CD4-positive, alpha-beta T cell treated with Interleukin-15 for 4 hours (primary cell): ENCODE measurements around the gene BCDIN3D.
A peak's percentile ranks its signal among the peaks of the same experiment; 100 is the strongest.
"Not testable (repeated sequence)": the region's sequence is repeated elsewhere in the genome, so short reads cannot be mapped to it uniquely, and the experiment has no call there.

Experiments
- DNase-seq: peaks from one replicate; pipeline ENCODE4 v3.0.0-alpha.2; 2020; ENCODE audit warnings: low spot score

Gene BCDIN3D

DNA sequence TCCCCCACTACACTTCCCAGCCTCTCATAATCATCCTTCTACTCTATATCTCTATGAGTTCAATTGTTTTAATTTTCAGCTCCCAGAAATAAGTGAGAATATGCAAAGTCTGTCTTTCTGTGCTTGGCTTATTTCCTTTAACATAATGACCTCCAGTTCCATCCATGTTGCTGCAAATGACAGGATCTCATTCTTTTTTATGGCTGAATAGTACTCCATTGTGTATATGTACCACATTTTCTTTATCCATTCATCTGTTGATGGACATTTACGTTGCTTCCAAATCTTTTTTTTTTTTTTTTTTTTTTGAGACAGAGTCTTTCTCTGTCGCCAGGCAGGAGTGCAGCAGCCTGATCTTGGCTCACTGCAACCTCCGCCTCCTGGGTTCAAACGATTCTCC is 13.0 kb upstream of the BCDIN3D start:
- DNase-seq, result not testable (repeated sequence)

DNA sequence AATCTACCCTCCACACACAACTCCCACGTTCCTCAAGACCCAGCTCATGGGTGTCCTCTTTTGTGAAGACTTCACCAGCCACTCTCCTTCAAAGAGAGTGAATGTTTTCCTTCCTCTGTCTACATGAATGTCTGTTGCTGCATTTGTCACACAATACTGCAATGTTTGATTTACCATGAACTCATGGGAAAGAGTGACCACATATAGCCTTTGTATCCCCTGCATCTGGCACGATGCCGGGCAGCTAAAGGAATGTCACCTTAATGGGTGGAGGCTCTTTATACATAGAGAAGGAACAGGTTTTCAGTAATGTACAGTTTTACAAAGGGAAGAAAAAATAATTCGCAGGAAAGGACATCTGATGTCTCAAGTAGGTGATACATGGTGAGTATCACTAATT is 12.1 kb upstream of the BCDIN3D start:
- DNase-seq, result no peak

DNA sequence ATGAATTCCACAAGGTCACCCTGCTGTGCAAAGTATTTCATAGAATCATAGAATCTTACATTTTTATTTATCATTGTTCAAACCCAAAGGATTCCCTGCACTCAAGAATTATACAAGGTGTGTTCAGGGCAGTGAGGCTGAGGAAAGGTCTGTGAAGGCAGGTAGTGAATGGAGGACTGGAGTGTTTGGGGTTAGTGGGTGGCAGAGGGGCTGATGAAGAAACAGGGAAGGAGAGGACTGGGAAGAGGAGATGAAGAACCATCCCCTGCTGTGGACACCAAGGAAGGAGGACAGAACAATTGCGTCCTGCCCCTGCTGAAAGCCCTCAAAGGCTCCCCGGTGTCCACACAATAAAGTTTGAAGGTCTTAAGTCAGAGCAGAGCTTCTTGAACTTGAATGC is 10.8 kb upstream of the BCDIN3D start:
- DNase-seq, result no peak

DNA sequence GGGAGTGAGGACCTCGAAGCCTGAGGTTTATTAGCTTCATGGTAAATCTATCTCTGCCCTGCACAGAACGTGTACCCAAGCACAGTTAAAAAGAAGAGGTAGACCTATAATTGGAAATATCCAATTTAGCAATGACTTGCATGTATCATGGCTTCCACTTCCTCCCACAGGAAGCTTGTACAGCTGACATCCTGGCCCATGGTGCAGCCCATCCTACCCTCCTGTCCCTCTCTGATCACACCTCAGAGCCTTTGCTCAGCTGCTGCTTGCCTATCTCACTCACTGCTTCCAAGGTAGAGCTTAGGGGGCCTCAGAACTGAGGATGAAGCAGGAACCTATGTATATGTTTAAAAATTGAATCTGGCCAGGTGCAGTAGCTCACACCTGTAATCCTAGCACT is 4.3 kb upstream of the BCDIN3D start:
- no peak for DNase-seq

DNA sequence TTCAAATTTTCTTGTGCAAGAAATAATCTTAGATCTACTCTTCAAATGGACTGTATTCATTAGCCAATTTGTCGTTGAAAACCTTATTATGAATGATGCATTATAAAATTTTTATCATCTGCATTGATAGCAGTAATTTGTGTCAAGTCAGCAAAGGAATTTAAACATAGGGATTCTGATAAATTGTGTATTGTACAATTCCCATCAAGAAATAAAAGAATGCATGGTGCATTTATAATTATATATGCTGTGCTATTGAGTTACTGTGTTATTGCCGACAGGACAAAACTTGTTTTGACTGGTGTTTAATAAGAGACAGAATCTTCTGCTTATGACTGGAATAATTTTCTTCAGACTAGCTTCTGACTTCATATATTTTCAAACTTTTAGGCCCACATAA is 3.1 kb upstream of the BCDIN3D start:
- no peak for DNase-seq

DNA sequence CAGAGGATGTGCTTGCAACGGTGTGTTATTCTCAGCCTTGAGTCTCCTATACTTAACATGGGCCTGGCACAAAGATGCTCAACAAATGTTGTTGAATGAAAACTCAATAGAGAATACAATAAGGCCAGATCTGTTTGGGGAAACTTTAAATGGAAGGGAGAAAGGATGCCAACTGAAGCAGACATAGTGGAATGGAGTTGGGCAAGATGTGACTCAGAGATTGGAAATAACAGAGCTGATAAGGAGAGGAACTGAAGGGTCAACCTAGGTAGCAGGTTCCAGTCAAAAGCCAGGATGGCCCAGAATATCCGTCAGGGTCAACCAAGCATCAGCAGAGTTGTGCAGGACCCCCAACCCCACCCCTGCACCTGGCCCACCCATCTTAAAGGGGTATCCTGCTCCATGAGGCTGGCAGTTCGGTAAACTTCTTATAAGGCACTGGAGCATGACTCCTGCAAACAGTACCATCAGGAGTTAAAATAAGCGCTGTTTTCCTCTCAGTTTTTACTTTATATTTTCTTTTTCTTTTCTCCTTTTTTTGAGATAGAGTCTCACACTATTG is 1.1 kb upstream of the BCDIN3D start:
- DNase-seq, result no peak

DNA sequence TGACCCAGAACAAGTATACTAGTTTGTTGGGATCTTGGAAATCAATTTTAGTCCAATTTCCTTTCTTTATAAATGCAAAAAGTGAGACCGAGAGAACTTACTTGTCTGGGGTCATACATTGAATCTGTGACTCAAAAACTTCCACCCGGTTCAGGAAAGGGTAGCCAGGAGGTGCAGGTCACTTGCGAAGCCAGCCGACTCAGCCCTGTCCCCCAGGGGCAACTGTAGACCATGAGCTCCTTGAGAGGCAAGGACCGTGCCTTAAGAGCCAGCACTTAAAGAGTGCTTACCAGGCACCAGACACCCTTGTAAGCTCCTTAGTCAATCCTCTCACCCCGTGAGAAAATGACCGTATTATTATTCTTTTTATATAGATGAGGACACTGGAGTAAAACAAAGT is 505 bp upstream of the BCDIN3D start:
- no peak for DNase-seq

DNA sequence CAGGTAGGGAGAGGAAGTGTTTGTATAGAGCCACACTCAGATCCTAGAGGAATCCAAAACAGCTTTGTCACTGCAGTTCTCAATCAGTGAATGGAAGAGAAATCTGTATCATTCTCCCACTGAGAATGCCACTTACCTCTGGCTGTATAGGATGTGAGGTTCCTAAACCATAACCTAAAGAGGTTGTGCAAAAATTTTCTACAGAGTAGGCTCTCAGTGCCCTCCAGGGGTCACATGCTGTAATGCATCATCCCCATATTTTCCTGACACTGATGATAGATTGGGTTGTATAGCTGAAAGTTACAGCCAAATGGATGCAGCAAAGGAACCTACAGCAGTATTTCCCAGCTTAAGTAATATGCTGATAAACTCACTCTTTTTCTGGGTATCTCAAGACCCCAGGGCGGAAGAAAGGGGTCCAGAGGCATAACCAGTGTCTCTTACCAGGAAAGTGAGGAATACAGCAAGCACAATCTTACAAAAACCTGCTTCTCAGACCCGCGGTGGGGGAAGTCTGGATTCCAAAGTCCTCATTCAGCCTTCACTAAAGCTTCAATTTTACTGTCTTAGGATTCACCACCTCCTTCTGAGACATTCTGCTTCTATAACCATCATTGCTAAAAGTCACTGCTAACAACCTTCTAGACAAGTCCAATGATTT is 3.8 kb downstream of the BCDIN3D start:
- DNase-seq, result peak; percentile 53

DNA sequence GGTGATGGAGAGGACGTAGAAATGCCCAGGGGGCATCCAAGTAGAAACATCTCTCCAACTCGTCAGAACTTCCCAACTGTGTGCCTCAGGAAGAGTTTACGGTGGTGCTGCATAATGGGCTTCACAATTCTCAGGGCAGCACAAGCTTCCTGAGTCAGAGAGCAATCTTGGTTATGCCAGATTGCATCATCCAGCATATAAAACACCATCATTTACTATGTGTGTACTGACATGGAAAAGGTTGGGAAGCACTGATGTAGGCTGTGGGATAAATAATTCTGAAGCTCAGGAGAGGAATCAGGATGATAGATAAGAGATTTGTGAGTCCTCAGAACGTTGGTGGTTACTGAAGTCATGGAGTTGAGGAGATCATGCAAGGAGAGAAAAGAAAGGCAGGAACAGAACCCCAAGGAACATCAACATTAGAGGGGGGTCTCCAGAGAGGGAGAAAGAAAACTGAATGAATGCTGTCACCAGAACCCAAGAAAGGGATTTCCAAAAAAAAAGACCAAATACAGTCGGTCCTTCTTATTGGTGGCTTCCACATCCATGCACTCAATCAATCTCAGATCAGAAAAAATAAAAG is 10.0 kb downstream of the BCDIN3D start:
- no peak for DNase-seq

DNA sequence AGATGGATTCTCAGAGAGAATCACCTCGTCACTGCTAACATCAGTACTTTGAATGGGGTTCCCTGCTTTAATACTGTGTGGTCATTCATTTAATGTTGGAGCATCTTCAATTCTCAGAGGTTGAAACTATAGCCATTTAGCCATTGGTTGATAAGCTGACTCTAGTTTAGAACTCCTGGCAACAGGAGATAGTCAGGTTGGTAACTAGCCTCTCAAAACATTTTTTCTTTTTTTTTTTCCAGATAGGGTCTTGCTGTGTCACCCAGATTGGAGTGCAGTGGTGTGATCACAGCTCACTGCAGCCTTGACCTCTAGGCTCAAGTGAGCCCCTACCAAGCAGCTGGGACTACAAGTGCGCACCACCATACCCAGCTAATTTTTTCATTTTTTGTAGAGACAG is 11.2 kb downstream of the BCDIN3D start:
- no peak for DNase-seq

DNA sequence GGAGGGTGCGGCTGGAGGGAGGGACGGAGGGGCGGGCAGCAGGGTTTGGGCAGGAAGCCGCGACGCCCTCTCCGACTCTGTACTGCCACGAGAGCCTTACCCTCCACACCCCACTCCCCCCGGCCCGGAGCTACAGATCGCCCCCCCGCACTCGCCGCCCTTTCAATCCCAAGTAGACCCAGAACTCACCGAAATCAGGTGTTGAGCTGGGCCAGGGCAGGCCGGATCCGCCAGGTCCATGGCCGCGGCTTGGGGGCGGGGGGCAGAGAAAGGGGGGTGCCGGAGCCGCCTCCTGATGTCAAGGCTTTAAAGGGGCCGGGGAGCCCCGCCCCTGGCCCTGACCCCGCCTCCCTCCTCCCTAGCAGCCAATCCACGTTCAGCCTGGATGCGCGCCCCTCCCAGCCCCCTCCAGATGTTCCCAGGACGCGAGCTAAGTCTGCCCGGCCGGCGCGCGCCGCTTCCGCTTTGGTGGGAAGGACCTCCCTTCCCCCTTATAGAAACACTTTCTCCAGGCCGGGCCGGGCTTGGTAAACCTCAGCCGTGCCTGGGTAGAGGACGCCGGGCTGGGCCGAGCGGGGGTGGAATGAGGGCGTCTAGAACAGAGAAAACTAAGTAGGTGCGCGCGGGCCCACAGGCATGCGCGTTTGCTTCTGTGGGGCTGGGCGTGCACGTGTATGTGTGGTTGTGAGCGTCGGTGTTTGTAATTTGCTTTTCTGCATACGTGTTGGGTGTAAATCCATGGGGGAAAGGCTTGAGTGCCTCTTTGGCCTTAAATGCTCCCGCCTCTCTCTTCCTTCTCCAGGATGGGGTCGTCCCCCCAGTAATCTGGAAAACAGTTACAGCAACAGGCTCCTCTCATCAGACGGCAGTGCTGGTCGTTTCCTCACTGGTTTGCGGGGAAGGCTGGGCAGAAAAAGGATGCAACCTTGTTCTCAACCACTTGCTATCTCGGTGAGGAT is 14.5 kb downstream of the BCDIN3D start, which contains the start of gene NCKAP5L:
NCKAP5L (minus strand) TSS at position 281 of the 959 bp plus-strand sequence. CDS start 24,369 bp downstream, outside the sequence.
- DNase-seq, result peak; percentile 91

DNA sequence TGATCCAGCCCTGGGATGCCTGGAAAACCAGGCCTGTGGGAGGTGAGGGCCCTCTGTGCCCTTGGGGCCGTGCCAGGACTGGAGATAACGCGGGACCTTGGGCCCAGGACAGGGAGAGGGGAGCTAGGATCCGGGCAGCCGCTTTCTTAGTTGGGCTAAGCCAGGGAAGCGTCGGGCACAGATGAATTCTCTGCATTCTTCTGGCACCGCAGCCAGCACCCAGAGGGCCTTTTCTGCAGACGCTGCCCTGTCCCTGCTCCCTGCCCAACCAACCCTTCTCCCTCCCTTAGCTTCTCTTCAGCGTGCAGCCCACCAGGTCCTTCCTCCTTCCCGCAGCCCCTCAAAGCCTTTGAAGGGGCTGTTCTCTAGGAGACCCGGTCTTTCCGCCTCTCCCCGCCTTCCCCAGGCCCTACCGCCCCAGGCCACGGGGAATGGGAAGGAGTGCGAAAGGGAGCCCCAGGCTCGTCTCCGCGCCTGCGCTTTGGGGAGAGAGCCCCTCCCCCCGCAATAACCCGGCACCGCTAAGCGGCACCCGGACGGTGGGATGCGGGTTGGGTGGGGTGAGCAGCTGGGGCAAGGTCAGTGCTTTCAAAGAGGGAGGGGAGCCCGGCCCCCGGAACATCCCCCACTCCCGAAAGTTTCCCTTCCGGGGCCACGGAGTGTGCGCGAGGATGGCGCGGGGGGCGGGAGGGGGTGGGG is 15.4 kb downstream of the BCDIN3D start:
- peak; percentile 17 for DNase-seq

DNA sequence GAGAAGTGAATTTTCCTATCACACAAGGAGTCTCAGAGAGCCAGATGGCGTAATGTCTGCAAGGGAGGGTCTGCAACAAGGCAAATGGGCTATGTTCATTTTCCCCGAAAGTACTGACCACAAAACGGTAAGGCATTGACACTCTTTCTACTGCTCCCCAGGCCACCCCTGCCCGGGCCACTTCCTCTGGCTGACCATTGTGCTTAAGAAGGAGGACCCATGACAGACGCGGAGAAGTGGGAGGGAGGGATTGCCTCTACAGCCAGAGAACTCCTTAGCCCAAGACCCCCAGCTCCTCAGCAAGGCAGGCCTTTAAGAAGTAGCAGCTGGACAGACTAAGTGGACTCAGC is 15.9 kb downstream of the BCDIN3D start:
- DNase-seq, result no peak

DNA sequence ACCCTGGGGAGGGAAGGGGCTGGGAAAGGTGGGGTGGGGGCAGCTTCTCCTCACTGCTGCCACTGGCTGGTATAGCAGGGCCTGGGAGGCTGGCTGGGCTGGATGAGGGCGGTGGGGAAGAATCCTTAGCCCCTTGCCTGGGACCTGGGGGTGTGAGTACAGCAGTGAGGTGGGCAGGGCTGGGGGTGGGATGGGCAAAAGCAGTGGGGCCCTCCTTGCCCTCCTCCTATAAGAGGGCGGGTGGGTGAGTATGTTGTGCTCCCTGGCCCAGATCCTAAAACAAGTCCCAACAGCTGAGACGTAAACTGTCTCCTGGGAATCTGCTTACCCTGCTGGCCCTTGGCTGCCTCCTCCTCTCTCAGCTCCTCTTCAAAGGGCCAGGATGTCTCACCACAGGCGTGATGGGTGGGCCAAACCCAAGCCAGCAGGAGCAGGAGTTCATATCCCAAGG is 16.9 kb downstream of the BCDIN3D start:
- no peak for DNase-seq

DNA sequence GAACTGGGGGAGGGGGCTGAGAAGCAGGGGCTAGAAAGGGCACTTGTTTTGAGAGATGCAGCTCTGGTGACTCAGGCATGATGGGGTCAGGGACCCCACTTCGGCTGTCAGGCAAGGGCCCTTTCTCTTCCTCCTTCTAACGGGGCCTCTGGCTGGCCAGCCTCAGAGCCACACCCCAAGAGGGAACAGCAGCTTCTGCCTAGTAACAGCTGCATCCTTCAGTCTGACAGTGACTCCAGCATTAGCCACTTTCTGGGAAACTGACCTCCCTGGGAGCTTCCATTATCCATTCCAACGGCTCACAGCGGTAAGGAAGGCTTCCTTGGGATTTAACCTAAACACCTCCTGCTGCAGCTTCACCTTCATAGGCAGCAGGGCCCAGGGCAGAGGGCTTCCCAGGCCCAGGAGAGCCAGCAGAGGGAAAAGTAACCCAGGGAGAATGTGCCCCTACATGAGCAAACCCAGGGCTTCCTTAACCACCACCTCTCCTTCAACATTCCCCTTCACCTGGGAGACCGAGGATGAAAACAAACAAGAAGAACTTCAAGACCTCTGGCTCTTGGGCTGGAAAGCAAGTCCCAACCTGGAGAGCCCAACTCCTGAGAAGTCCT is 17.4 kb downstream of the BCDIN3D start:
- peak; percentile 12 for DNase-seq

DNA sequence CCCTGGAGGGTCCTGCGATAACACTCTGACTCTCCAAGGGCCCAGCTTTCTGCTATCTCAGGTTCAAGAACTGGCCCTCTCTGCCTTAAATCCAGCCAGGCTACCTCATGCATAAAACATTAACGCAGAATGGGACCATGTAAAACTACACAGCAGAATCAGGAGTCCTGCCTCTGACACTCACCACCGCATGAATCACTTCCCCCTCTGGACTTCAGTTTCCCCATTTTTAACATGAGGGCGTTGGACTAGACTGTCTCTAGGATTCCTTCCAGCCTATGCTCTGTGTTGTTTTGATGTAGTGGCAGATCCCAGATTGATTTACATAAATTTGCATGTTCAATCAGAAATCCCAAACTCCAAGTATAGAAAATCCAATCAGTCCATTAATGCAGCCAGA is 18.0 kb downstream of the BCDIN3D start:
- no peak for DNase-seq

DNA sequence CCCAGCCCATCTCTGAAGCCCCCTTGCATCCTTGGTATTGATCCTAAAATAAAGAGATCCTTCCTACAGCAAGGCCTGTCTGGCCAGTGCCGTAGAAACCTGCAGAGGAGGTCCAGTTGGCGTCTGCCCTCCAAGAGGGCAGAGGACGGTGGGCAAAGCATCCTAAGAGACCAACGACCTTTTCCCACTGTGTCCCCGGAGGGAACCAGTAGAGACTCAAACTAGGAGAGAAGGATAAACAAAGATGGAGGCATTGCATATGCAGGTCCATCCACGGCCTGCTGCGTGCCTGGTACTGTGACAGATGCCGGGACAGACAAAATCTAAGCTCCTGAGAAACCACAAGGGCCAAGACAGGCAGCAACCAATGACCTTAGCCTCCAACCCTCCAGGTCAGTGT is 18.5 kb downstream of the BCDIN3D start:
- DNase-seq, result no peak

DNA sequence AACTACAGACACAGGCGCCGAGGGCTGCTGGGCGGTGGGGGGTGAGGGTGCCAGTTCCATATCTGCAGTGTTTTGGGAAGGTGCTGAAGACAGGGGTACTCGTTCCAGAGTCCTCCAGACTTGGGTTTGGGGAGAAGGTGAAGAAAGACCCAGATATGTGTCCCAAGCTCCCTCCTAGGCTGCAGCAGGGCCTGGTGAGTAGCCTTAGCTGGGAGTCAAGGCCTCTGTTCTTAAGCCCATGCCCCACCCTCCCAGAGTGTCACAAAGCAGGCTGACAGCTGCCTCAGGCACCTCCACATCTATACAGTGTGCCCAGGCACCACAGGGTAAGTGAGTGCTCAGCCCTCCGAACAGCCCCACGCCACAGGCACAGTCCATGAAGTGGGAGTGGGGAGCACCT is 19.0 kb downstream of the BCDIN3D start:
- DNase-seq, result no peak

DNA sequence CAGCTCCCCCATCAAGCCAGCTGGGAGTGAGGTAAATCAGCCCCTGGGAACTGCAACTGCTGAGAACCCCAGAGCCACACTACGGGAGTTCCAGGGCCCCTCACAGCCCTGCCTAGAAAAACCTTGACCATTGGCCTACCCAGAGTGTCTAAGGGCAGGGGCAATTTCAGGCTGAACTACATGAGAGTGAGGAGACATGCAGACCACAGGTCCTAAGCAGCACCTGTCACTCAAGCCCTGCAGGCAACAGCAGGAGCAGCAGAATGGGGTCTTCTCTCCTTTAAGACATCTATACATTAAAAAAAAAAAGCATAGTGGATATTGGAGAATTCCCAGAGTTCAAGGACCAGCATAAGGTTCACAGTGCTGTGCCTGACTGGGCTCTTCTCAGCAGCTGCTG is 19.6 kb downstream of the BCDIN3D start:
- no peak for DNase-seq

DNA sequence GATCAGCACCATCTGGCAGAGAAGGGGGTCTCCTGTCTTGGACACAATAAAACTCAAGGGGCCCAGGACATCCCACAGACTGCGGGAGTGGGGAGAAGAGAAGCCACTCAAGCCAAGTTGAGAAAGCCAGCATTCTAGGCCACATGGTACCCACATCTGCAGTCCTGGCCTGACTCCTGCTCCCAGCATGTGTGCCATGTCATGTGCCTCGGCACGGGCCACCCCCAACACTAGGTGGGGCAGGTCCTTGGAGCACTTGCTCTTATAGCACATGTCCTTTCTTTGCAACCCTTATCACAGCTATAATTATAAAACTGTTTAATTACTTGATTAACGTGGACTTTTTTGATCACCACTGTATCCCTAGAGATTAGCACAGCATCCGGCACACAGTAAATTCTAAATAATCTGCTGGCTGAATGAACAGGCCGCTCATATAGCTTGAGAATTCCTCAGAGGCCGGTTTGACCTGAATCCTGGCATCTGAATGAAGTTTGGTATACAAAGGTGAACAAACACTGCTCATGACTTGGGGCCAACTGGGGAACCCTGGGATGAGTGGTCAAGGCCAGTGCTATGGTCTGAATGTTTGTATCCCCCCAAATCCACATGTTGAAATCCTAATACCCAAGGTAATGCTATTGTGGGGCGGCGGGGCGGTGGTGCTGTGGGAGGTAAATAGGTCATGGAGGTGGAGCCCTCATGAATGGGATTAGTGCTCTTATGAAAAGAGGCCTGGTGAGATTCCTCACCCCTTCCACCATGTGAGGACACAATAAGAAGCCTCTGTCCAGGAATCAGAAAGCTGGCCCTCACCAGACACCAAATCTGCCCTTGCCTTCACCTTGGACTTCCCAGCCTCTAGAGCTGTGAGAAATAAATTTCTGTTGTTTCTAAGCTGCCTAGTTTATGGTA is 21.3 kb downstream of the BCDIN3D start:
- DNase-seq, result no peak
